Activated CD8-positive, alpha-beta T cell treated with anti-CD3 and anti-CD28 coated beads, Interleukin-2, amount 10 ng/mL, durations not matched to agents 7 days and 5 days (primary cell): ENCODE measurements around the gene SELENON. TPM values are rescaled to one million over a fixed set of nuclear protein-coding genes. Genes with fewer than 3 reads are reported as not detected.

ENCODE experiments used
- ATAC-seq: fragments of 150-1000 bp; cut with Tn5 transposase; one replicate; pipeline ENCODE4 v1.10.0; 2021; ENCODE audit warnings: moderate library complexity
- CTCF ChIA-PET: fragments of 350-600 bp; sonication (Branson Sonifier 250); formaldehyde crosslinking; loops from one replicate; lab custom pipeline; 2021; ENCODE audit warnings: antibody characterized with exemption; lab: Charles Lee
- POLR2A ChIA-PET: fragments of 350-600 bp; sonication (Branson Sonifier 250); formaldehyde crosslinking; loops from one replicate; lab custom pipeline; 2021; ENCODE audit warnings: antibody characterized with exemption; lab: Charles Lee
- DNase-seq: peaks from one replicate; pipeline ENCODE4 v3.0.0-alpha.2; 2020
- H3K27ac Mint-ChIP-seq: one replicate; pipeline ENCODE4 v1.8.0; 2021; ENCODE audit warnings: mild to moderate bottlenecking, mixed read lengths
- H3K27me3 Mint-ChIP-seq: one replicate; pipeline ENCODE4 v1.8.0; 2021; ENCODE audit warnings: low read depth, mixed read lengths
- H3K36me3 Mint-ChIP-seq: one replicate; pipeline ENCODE4 v1.8.0; 2021; ENCODE audit warnings: low read depth, mixed read lengths
- H3K4me1 Mint-ChIP-seq: one replicate; pipeline ENCODE4 v1.8.0; 2021; ENCODE audit warnings: low read depth, mixed read lengths
- H3K4me3 Mint-ChIP-seq: one replicate; pipeline ENCODE4 v1.8.0; 2021; ENCODE audit warnings: mild to moderate bottlenecking, mixed read lengths
- H3K9me3 Mint-ChIP-seq: one replicate; pipeline ENCODE4 v1.8.0; 2022; ENCODE audit warnings: mixed read lengths; ENCODE audit not compliant: insufficient read depth
- total RNA-seq, 2 experiments: library from RNA; stranded (reverse); gene quantifications; one replicate each; pipeline ENCODE4 v1.2.3, GENCODE V29; 2021

Gene SELENON
- total RNA-seq, 2 experiments from 2014 or later = 4.5 to 5.1 TPM

GRCh38 chr1:25815208-25816111 is 15.5 kb downstream of the SELENON start:
- Mint-ChIP-seq H3K4me3 (no peak overlapping the region), H3K27me3 (no peaks in the 10 kb centered on the region), H3K27ac (no peak overlapping the region), H3K9me3 (no peaks in the 10 kb centered on the region), H3K4me1 (peaks cover 20% of the 10 kb centered on the region), H3K36me3 (no peaks in the 10 kb centered on the region)
- ChIA-PET POLR2A (interaction anchor here (0.7 kb wide), 1 partner anchor 160 kb away, joined by 3 read pairs; no protein-coding TSS in a partner anchor), CTCF (interaction anchor here (1.1 to 1.7 kb wide), 2 partner anchors 90 to 182 kb away, joined by 3 to 4 read pairs; partner anchors contain the start of gene PAFAH2)
- DNase-seq (no peak), ATAC-seq (no peak)

- ChIA-PET POLR2A (interaction anchor here (0.7 kb wide), 1 partner anchor 161 kb away, joined by 3 read pairs; no protein-coding TSS in a partner anchor), CTCF (no interaction called here)
- Mint-ChIP-seq H3K4me1 (peaks cover 22% of the 10 kb centered on the region), H3K36me3 (peaks cover 6% of the 10 kb centered on the region), H3K9me3 (no peaks in the 10 kb centered on the region), H3K4me3 (no peak overlapping the region), H3K27ac (no peak overlapping the region), H3K27me3 (no peaks in the 10 kb centered on the region)
- ATAC-seq (no peak), DNase-seq (no peak)
Observed at GRCh38 chr1:25816112-25816718, 16.2 kb downstream of the SELENON start.

GRCh38 chr1:25817840-25818501 is 18.0 kb downstream of the SELENON start:
- no peak for ATAC-seq
- Mint-ChIP-seq H3K36me3 (peaks cover 6% of the 10 kb centered on the region), H3K4me3 (peak overlapping the region; percentile 89), H3K27me3 (no peaks in the 10 kb centered on the region), H3K27ac (peak overlapping the region; percentile 91), H3K9me3 (no peaks in the 10 kb centered on the region), H3K4me1 (peaks cover 33% of the 10 kb centered on the region)
- ChIA-PET POLR2A (interaction anchor here (0.6 kb wide), 1 partner anchor 374 kb away, joined by 3 read pairs; no protein-coding TSS in a partner anchor), CTCF (interaction anchor here (2.3 kb wide), 1 partner anchor 179 kb away, joined by 7 read pairs; the partner anchor contains the start of gene PAFAH2)
- no peak for DNase-seq

- Mint-ChIP-seq H3K27ac (peak overlapping the region; percentile 91), H3K9me3 (no peaks in the 10 kb centered on the region), H3K4me3 (peak overlapping the region; percentile 89), H3K36me3 (peaks cover 6% of the 10 kb centered on the region), H3K27me3 (no peaks in the 10 kb centered on the region), H3K4me1 (peaks cover 33% of the 10 kb centered on the region)
- POLR2A ChIA-PET = interaction anchor here (0.6 kb wide), 1 partner anchor 375 kb away, joined by 3 read pairs; no protein-coding TSS in a partner anchor
- ATAC-seq = no peak
- CTCF ChIA-PET = interaction anchor here (1.2 to 2.3 kb wide), 2 partner anchors 179 to 204 kb away, joined by 4 to 7 read pairs; partner anchors contain the start of gene PAFAH2
- DNase-seq = no peak
Observed at GRCh38 chr1:25818569-25818968, 18.6 kb downstream of the SELENON start.

- Mint-ChIP-seq H3K9me3 (no peaks in the 10 kb centered on the region), H3K27ac (peak within 1 kb of the TSS; percentile 93), H3K27me3 (no peaks in the 10 kb centered on the region), H3K4me3 (peak within 1 kb of the TSS; percentile 89), H3K36me3 (peaks cover 6% of the 10 kb centered on the region), H3K4me1 (peaks cover 30% of the 10 kb centered on the region)
- POLR2A ChIA-PET = interaction anchor here (0.6 to 2.4 kb wide), 12 partner anchors 10 to 919 kb away, joined by 3 to 8 read pairs (median 4); partner anchors contain the start of genes PAFAH2 and SYF2
- ATAC-seq (peak; percentile 88), DNase-seq (peak; percentile 97)
- CTCF ChIA-PET = interaction anchor here (0.8 to 3.3 kb wide), 9 partner anchors 8 to 316 kb away, joined by 3 to 15 read pairs (median 5); partner anchors contain the start of gene PAFAH2
Observed at GRCh38 chr1:25819491-25820246, 19.7 kb downstream of the SELENON start, which contains the start of gene MTFR1L. MTFR1L (plus strand) TSS chr1:25819954; CDS start chr1:25823105, 3,151 bp downstream.

- ChIA-PET POLR2A (interaction anchor here (0.6 to 2.4 kb wide), 13 partner anchors 10 to 920 kb away, joined by 3 to 8 read pairs (median 3); partner anchors contain the start of genes PAFAH2, PAQR7, RSRP1 and SYF2), CTCF (interaction anchor here (0.8 to 3.3 kb wide), 10 partner anchors 9 to 317 kb away, joined by 3 to 15 read pairs (median 5); partner anchors contain the start of gene PAFAH2)
- peak; percentile 86 for DNase-seq
- no peaks in the 10 kb centered on the region for H3K27me3 Mint-ChIP-seq
- no peaks in the 10 kb centered on the region for H3K9me3 Mint-ChIP-seq
- peaks cover 30% of the 10 kb centered on the region for H3K4me1 Mint-ChIP-seq
- peak overlapping the region; percentile 89 for H3K4me3 Mint-ChIP-seq
- H3K27ac Mint-ChIP-seq = peak overlapping the region; percentile 93
- peak; percentile 79 for ATAC-seq
- peaks cover 6% of the 10 kb centered on the region for H3K36me3 Mint-ChIP-seq
Observed at GRCh38 chr1:25820247-25821111, 20.5 kb downstream of the SELENON start.

GRCh38 chr1:25821112-25821476 is 21.1 kb downstream of the SELENON start:
- ATAC-seq = no peak
- no peaks in the 10 kb centered on the region for H3K9me3 Mint-ChIP-seq
- POLR2A ChIA-PET = interaction anchor here (0.7 to 2.4 kb wide), 8 partner anchors 9 to 588 kb away, joined by 3 to 8 read pairs (median 4); partner anchors contain the start of genes PAFAH2, PAQR7, RSRP1 and SYF2

GRCh38 chr1:25821630-25822091 is 21.7 kb downstream of the SELENON start:
- CTCF ChIA-PET = interaction anchor here (1.2 to 3.3 kb wide), 4 partner anchors 9 to 176 kb away, joined by 5 to 15 read pairs (median 10); partner anchors contain the start of gene PAFAH2
- Mint-ChIP-seq H3K4me1 (peaks cover 30% of the 10 kb centered on the region), H3K27ac (peak overlapping the region; percentile 93), H3K9me3 (no peaks in the 10 kb centered on the region), H3K27me3 (no peaks in the 10 kb centered on the region), H3K36me3 (peaks cover 10% of the 10 kb centered on the region), H3K4me3 (peak overlapping the region; percentile 89)
- POLR2A ChIA-PET = interaction anchor here (1.0 to 1.4 kb wide), 2 partner anchors 54 to 574 kb away, joined by 3 read pairs; partner anchors contain the start of genes PAQR7 and RSRP1
- DNase-seq = no peak
- no peak for ATAC-seq

More at GRCh38 chr1:25821112-25821476, 21.1 kb downstream of the SELENON start:
- Mint-ChIP-seq H3K4me3 (peak overlapping the region; percentile 89), H3K36me3 (peaks cover 7% of the 10 kb centered on the region), H3K4me1 (peaks cover 30% of the 10 kb centered on the region), H3K27me3 (no peaks in the 10 kb centered on the region), H3K27ac (peak overlapping the region; percentile 93)
- no peak for DNase-seq
- CTCF ChIA-PET = interaction anchor here (0.8 to 3.3 kb wide), 5 partner anchors 10 to 176 kb away, joined by 3 to 15 read pairs (median 9); partner anchors contain the start of gene PAFAH2

GRCh38 chr1:25825605-25826004 is 25.6 kb downstream of the SELENON start:
- ChIA-PET POLR2A (no interaction called here), CTCF (interaction anchor here (0.9 kb wide), 1 partner anchor 172 kb away, joined by 4 read pairs; the partner anchor contains the start of gene PAFAH2)
- Mint-ChIP-seq H3K4me3 (no peak overlapping the region), H3K27me3 (no peaks in the 10 kb centered on the region), H3K4me1 (peaks cover 16% of the 10 kb centered on the region), H3K36me3 (peaks cover 31% of the 10 kb centered on the region), H3K9me3 (no peaks in the 10 kb centered on the region), H3K27ac (no peak overlapping the region)
- DNase-seq = no peak
- no peak for ATAC-seq
